GM12878 (cell line): ENCODE results near the gene STARD3. TPM values are rescaled to one million over a fixed set of nuclear protein-coding genes. Genes with fewer than 3 reads are reported as not detected.

Source experiments
- ATAC-seq: fragments of 200-7000 bp; cut with Tn5 transposase; 3 replicates; pipeline ENCODE4 v1.9.1; 2020; ENCODE audit warnings: mild to moderate bottlenecking, moderate library complexity
- BruUV-seq: library from RNA; stranded (reverse); fragments of 400-500 nt; replicated peaks from 2 replicates; lab custom pipeline; 2021; lab: Mats Ljungman, UMichigan
- CTCF ChIA-PET: fragments of 300-600 bp; sonication (Branson Sonifier 250); formaldehyde crosslinking; extraction: SDS; loops from one replicate; lab custom pipeline; 2021; ENCODE audit warnings: inconsistent platforms; lab: Yijun Ruan, JAX
- POLR2A ChIA-PET: fragments of 350-600 bp; formaldehyde crosslinking; extraction: SDS; loops from one replicate; lab custom pipeline; 2021; ENCODE audit warnings: inconsistent platforms; lab: Charles Lee
- RAD21 ChIA-PET: fragments of 300-600 bp; sonication (Branson Sonifier 250); formaldehyde crosslinking; loops from one replicate; lab custom pipeline; 2023; ENCODE audit warnings: antibody characterized with exemption; ENCODE audit not compliant: unreplicated experiment; lab: Charles Lee
- SMC1A ChIA-PET: fragments of 300-600 bp; sonication (Branson Sonifier 250); formaldehyde crosslinking; loops from one replicate; lab custom pipeline; 2023; ENCODE audit not compliant: unreplicated experiment, uncharacterized antibody; lab: Charles Lee
- DNase-seq: peaks from one replicate; pipeline ENCODE4 v3.0.0-alpha.2; 2011; ENCODE audit warnings: low read depth, low spot score
- FAIRE-seq: peaks from 3 replicates; lab custom pipeline; 2011; peaks lifted over from hg19 to GRCh38; lab: Jason Lieb, UNC
- H2AFZ ChIP-seq: 2 replicates; pipeline ENCODE4 v1.6.0; 2011; ENCODE audit warnings: low read depth, low read length, control low read depth; ENCODE audit not compliant: control insufficient read depth
- H3K27ac ChIP-seq: 2 replicates; pipeline ENCODE4 v1.5.1; 2011; ENCODE audit warnings: control low read depth; ENCODE audit not compliant: control insufficient read depth, insufficient read depth
- H3K27me3 ChIP-seq, 2 experiments: replicated peaks in 1 of 2; 2 replicates each; pipeline versions ENCODE4 v1.6.0 to v1.6.1; 2011; ENCODE audit warnings: low read length in 1 of 2; ENCODE audit not compliant: control insufficient read depth in 2 of 2, insufficient read depth in 2 of 2
- H3K36me3 ChIP-seq, 2 experiments: 2 replicates each; pipeline ENCODE4 v1.5.1; 2011; ENCODE audit warnings: low read length in 1 of 2; ENCODE audit not compliant: control insufficient read depth in 2 of 2, insufficient read depth in 2 of 2
- H3K4me1 ChIP-seq: 2 replicates; pipeline ENCODE4 v1.6.1; 2011; ENCODE audit warnings: mild to moderate bottlenecking, low read length, moderate library complexity, mixed read lengths; ENCODE audit not compliant: control insufficient read depth, insufficient read depth
- H3K4me2 ChIP-seq: 2 replicates; pipeline ENCODE4 v1.6.0; 2011; ENCODE audit warnings: control low read depth; ENCODE audit not compliant: control insufficient read depth, insufficient read depth
- H3K4me3 ChIP-seq: fragments of 200-600 bp; sonication (generic); 2 replicates; pipeline ENCODE4 v1.5.1; 2016
- H3K79me2 ChIP-seq: 2 replicates; pipeline ENCODE4 v1.6.0; 2011; ENCODE audit warnings: low read length; ENCODE audit not compliant: control insufficient read depth, insufficient read depth
- H3K9ac ChIP-seq: 2 replicates; pipeline ENCODE4 v1.8.0; 2011; ENCODE audit warnings: low read length, control low read depth, mixed read lengths; ENCODE audit not compliant: control insufficient read depth, insufficient read depth
- H3K9me3 ChIP-seq: replicated peaks from 3 replicates; pipeline ENCODE4 v1.5.1; 2011; ENCODE audit warnings: mild to moderate bottlenecking, low read length; ENCODE audit not compliant: control insufficient read depth, insufficient read depth
- H4K20me1 ChIP-seq: 2 replicates; pipeline ENCODE4 v1.6.0; 2011; ENCODE audit not compliant: control insufficient read depth, insufficient read depth
- ASH2L ChIP-seq: fragments of 300-600, 200-600 bp; sonication (generic); IDR thresholded peaks from 2 replicates; pipeline ENCODE4 v1.6.1; 2017; ENCODE audit warnings: low read depth, mild to moderate bottlenecking, borderline replicate concordance
- CBX3 ChIP-seq: fragments of 200-600 bp; sonication (generic); IDR thresholded peaks from 2 replicates; pipeline ENCODE4 v1.6.1; 2016; ENCODE audit warnings: low read depth, borderline replicate concordance
- DPF2 ChIP-seq: fragments of 450-650 bp; IDR thresholded peaks from 2 replicates; pipeline ENCODE4 v1.6.1; 2017; ENCODE audit warnings: mild to moderate bottlenecking
- HDGF ChIP-seq: fragments of 450-650 bp; IDR thresholded peaks from 2 replicates; pipeline ENCODE4 v1.6.1; 2016; ENCODE audit warnings: antibody characterized with exemption
- MYB ChIP-seq: fragments of 150-350 bp; IDR thresholded peaks from 2 replicates; pipeline ENCODE4 v1.6.1; 2014; ENCODE audit warnings: mild to moderate bottlenecking, low read depth, low read length, borderline replicate concordance
- POLR2AphosphoS5 ChIP-seq: IDR thresholded peaks from 2 replicates; pipeline ENCODE4 v1.6.1; 2011; ENCODE audit warnings: mild to moderate bottlenecking, low read length, inconsistent platforms
- RAD21 ChIP-seq: IDR thresholded peaks from 2 replicates; pipeline ENCODE4 v1.6.1; 2011; ENCODE audit warnings: mild to moderate bottlenecking, low read depth, low read length, moderate library complexity; ENCODE audit not compliant: insufficient read depth
- STAT1 ChIP-seq: fragments of 450-650 bp; conservative IDR thresholded peaks from 2 replicates; pipeline ENCODE4 v1.6.1; 2014; ENCODE audit warnings: antibody characterized with exemption, mild to moderate bottlenecking
- STAT3 ChIP-seq: IDR thresholded peaks from 2 replicates; pipeline ENCODE4 v1.6.1; 2011; ENCODE audit warnings: low read depth, low read length, improper control_type of control experiment
- ZNF207 ChIP-seq: fragments of 450-650 bp; IDR thresholded peaks from 2 replicates; pipeline ENCODE4 v1.6.1; 2014; ENCODE audit warnings: antibody characterized with exemption, mild to moderate bottlenecking, borderline replicate concordance
- WGBS: methylation state at CpG from one replicate; pipeline ENCODE4 v1.1.6; 2016; ENCODE audit warnings: low lambda C conversion rate; ENCODE audit not compliant: insufficient replicate concordance, insufficient coverage; ENCODE audit errors: missing lambda C conversion rate; 5-methylcytosine and 5-hydroxymethylcytosine counted together
- in situ Hi-C: fragments of 300-500 bp; cut with MboI; formaldehyde crosslinking; loops from 9 replicates; pipeline ENCODE4 v1.14.3; 2018; ENCODE audit warnings: mixed read lengths
- intact Hi-C: fragments of 100-400 bp; cut with micrococcal nuclease; formaldehyde crosslinking; loops from one replicate; pipeline ENCODE4 v1.14.2; 2022; ENCODE audit not compliant: unreplicated experiment
- polyA plus RNA-seq, 11 experiments: library from polyadenylated mRNA; depleted of rRNA in 4 of 11; unstranded in 6 of 11; stranded (reverse) in 5 of 11; fragments of >200 nt; fragmentation: Nextera tagmentation in 4 of 11; fragmentation: Illumina TruSeq in 1 of 11; extraction: Ambion mirVana in 4 of 11; extraction: Trizol in 1 of 11; gene quantifications; 1 replicate in 1 of 11; 2 replicates in 10 of 11; pipeline versions ENCODE4 v1.2.1 to v1.2.3, GENCODE V29; 2011 to 2016; ENCODE audit warnings: inconsistent platforms in 2 of 11, missing spikeins in 2 of 11, low read depth in 1 of 11
- total RNA-seq, 4 experiments: library from RNA; depleted of rRNA in 3 of 4; stranded (reverse); fragments of >200 nt in 3 of 4; fragmentation: Illumina TruSeq in 1 of 4; extraction: Trizol in 1 of 4; gene quantifications; 2 replicates each; pipeline versions ENCODE4 v1.2.1 to v1.2.3, GENCODE V29; 2013 to 2021
- TF ChIP-seq, protein P1 (sequence below): fragments of 450-650 bp; IDR thresholded peaks from 2 replicates; pipeline ENCODE4 v1.6.1; 2017; ENCODE audit warnings: mild to moderate bottlenecking, moderate library complexity
- TF ChIP-seq, protein P2 (sequence below): IDR thresholded peaks from 2 replicates; pipeline ENCODE4 v1.6.1; 2012; ENCODE audit warnings: low read depth, low read length, improper control_type of control experiment
- TF ChIP-seq, protein P3 (sequence below): IDR thresholded peaks from 2 replicates; pipeline ENCODE4 v1.6.1; 2011; ENCODE audit warnings: borderline replicate concordance, low read depth, mild to moderate bottlenecking, moderate library complexity, mixed read lengths, low read length; ENCODE audit not compliant: insufficient read depth; ENCODE audit errors: extremely low read length
- TF ChIP-seq, protein P4 (sequence below): fragments of 450-650 bp; IDR thresholded peaks from 2 replicates; pipeline ENCODE4 v1.6.1; 2017; ENCODE audit warnings: borderline replicate concordance

Gene STARD3
- total and polyA plus RNA-seq, 10 of the 15 experiments (the other 5 are each of a cell fraction or from before 2014, with no cell fraction given): 0.08 to 62.7 (median 27.5) TPM

DNA sequence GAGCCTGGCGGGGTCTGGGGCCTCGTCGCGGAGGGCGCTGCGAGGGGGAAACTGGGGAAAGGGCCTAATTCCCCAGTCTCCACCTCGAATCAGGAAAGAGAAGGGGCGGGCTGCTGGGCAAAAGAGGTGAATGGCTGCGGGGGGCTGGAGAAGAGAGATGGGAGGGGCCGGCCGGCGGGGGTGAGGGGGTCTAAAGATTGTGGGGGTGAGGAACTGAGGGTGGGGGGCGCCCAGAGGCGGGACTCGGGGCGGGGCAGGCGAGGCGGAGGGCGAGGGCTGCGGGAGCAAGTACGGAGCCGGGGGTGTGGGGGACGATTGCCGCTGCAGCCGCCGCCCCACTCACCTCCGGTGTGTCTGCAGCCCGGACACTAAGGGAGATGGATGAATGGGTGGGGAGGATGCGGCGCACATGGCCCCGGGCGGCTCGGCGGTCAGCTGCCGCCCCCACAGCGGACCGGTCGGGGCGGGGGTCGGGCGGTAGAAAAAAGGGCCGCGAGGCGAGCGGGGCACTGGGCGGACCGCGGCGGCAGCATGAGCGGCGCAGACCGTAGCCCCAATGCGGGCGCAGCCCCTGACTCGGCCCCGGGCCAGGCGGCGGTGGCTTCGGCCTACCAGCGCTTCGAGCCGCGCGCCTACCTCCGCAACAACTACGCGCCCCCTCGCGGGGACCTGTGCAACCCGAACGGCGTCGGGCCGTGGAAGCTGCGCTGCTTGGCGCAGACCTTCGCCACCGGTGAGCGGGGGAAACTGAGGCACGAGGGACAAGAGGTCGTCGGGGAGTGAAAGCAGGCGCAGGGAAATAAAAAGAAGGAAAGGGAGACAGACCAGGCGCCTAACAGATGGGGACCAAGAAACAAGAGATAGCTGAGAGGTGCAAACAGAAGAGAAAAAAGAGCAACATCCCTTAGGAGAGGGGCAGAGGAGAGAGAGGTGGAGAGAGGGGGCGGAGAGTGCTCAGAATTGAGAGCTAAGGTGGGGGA is 31.3 kb downstream of the STARD3 start, which contains the start of gene PNMT:
TSS of gene PNMT (plus strand) at position 509 of the 980 bp plus-strand sequence. CDS start at position 532, 23 bp downstream.
- ChIA-PET CTCF (interaction anchor here (0.8 to 9.1 kb wide), 10 partner anchors 9 to 196 kb away, joined by 3 to 114 read pairs (median 4); partner anchors contain the start of genes IKZF3, MIEN1 and STARD3), RAD21 (interaction anchor here (0.9 to 1.1 kb wide), 2 partner anchors 20 to 62 kb away, joined by 3 to 4 read pairs; partner anchors contain the start of genes MIEN1 and PGAP3), SMC1A (interaction anchor here (0.6 to 1.5 kb wide), 5 partner anchors 19 to 47 kb away, joined by 3 to 6 read pairs (median 4); partner anchors contain the start of gene PGAP3), POLR2A (interaction anchor here (0.6 kb wide), 1 partner anchor 87 kb away, joined by 3 read pairs; no protein-coding TSS in a partner anchor)
- H3K79me2 ChIP-seq: no peaks in the 10 kb centered on the region
- peak within 1 kb of the TSS; percentile 44; the same call in 1 of the 2 replicates for H3K4me3 ChIP-seq
- in situ Hi-C loops (no loop called here), intact Hi-C loops (no loop called here)
- no peaks in the 10 kb centered on the region for H3K4me1 ChIP-seq
- H3K36me3 ChIP-seq: no peaks in the 10 kb centered on the region; a peak in 2 of 4 replicates
- H3K4me2 ChIP-seq: peak within 1 kb of the TSS; percentile 71; the same call in 1 of the 2 replicates
- peaks cover 4 to 6% of the 10 kb centered on the region in 2 experiments; a peak in 3 of 4 replicates for H3K27me3 ChIP-seq
- 2% methylated on average over 47 of the region's 85 CpGs for WGBS
- H3K27ac ChIP-seq: no peak within 1 kb of the TSS
- no peaks in the 10 kb centered on the region; the same call in 1 of the 2 replicates for H4K20me1 ChIP-seq
- no TSS peak for BruUV-seq
- ATAC-seq (peak; percentile 82), DNase-seq (no peak), FAIRE-seq (no peak)
- H3K9me3 ChIP-seq: no peaks in the 10 kb centered on the region
- H2AFZ ChIP-seq: peak within 1 kb of the TSS; percentile 58
- no peak within 1 kb of the TSS for H3K9ac ChIP-seq
- TF ChIP-seq STAT1 (peak; percentile 63; the same call in 1 of the 2 replicates), ZNF207 (peak; percentile 46; the same call in 1 of the 2 replicates), MYB (no peak), CBX3 (no peak), POLR2AphosphoS5 (no peak), STAT3 (no peak), DPF2 (peak; percentile 70; the same call in 1 of the 2 replicates), HDGF (peak; percentile 54; the same call in 1 of the 2 replicates), RAD21 (0 out of 2 replicates have a peak, but pooled peaks have one; percentile 17), ASH2L (no peak)
- TF ChIP-seq, protein P1, sequence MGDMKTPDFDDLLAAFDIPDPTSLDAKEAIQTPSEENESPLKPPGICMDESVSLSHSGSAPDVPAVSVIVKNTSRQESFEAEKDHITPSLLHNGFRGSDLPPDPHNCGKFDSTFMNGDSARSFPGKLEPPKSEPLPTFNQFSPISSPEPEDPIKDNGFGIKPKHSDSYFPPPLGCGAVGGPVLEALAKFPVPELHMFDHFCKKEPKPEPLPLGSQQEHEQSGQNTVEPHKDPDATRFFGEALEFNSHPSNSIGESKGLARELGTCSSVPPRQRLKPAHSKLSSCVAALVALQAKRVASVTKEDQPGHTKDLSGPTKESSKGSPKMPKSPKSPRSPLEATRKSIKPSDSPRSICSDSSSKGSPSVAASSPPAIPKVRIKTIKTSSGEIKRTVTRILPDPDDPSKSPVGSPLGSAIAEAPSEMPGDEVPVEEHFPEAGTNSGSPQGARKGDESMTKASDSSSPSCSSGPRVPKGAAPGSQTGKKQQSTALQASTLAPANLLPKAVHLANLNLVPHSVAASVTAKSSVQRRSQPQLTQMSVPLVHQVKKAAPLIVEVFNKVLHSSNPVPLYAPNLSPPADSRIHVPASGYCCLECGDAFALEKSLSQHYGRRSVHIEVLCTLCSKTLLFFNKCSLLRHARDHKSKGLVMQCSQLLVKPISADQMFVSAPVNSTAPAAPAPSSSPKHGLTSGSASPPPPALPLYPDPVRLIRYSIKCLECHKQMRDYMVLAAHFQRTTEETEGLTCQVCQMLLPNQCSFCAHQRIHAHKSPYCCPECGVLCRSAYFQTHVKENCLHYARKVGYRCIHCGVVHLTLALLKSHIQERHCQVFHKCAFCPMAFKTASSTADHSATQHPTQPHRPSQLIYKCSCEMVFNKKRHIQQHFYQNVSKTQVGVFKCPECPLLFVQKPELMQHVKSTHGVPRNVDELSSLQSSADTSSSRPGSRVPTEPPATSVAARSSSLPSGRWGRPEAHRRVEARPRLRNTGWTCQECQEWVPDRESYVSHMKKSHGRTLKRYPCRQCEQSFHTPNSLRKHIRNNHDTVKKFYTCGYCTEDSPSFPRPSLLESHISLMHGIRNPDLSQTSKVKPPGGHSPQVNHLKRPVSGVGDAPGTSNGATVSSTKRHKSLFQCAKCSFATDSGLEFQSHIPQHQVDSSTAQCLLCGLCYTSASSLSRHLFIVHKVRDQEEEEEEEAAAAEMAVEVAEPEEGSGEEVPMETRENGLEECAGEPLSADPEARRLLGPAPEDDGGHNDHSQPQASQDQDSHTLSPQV: no peak
- TF ChIP-seq, protein P2, sequence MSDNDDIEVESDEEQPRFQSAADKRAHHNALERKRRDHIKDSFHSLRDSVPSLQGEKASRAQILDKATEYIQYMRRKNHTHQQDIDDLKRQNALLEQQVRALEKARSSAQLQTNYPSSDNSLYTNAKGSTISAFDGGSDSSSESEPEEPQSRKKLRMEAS: 0 out of 2 replicates have a peak, but pooled peaks have one; percentile 17
- TF ChIP-seq, protein P3, sequence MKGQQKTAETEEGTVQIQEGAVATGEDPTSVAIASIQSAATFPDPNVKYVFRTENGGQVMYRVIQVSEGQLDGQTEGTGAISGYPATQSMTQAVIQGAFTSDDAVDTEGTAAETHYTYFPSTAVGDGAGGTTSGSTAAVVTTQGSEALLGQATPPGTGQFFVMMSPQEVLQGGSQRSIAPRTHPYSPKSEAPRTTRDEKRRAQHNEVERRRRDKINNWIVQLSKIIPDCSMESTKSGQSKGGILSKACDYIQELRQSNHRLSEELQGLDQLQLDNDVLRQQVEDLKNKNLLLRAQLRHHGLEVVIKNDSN: no peak
- TF ChIP-seq, protein P4, sequence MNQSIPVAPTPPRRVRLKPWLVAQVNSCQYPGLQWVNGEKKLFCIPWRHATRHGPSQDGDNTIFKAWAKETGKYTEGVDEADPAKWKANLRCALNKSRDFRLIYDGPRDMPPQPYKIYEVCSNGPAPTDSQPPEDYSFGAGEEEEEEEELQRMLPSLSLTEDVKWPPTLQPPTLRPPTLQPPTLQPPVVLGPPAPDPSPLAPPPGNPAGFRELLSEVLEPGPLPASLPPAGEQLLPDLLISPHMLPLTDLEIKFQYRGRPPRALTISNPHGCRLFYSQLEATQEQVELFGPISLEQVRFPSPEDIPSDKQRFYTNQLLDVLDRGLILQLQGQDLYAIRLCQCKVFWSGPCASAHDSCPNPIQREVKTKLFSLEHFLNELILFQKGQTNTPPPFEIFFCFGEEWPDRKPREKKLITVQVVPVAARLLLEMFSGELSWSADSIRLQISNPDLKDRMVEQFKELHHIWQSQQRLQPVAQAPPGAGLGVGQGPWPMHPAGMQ: no peak
